ENCODE measurements around the gene ADAMTS12. TPM values are rescaled to one million over a fixed set of nuclear protein-coding genes. Genes with fewer than 3 reads are reported as not detected.

ADAMTS12 gene
- total and polyA plus RNA-seq, 2 experiments from 2014 or later = 9.1 to 17.1 TPM

DNA sequence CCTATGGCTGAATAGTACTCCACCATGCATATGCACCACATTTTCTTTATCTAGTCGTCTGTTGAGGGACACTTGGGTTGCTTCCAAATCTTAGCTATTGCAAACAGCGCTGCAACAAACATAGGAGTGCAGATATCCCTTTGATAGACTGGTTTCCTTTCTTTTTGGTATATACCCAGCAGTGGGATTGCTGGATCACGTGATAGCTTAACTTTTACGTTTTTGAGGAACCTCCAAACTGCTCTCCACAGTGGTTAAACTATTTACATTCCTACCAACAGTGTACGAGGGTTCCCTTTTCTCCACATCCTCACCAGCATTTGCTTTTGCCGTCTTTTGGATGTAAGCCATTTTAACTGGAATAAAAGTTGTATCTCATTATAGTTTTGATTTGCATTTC, 308.5 kb downstream of the ADAMTS12 start:
- Histone ChIP-seq H3K9me2 (ENCODE audit: insufficient read depth) (no peaks in the 10 kb centered on the region; the same call in 1 of the 2 replicates), H3K4me1 (ENCODE audit: insufficient read depth) (no peaks in the 10 kb centered on the region), H2AFZ (no peak overlapping the region), H3K36me3 (ENCODE audit: insufficient read depth) (no peaks in the 10 kb centered on the region), H4K20me1 (replicated peaks; ENCODE audit: insufficient read depth) (no peaks in the 10 kb centered on the region), H3K4me3 (no peak overlapping the region), H3F3A (replicated peaks; ENCODE audit: low read depth) (no peaks in the 10 kb centered on the region), H3K27me3 (ENCODE audit: insufficient read depth) (no peaks in the 10 kb centered on the region), H3K27ac (ENCODE audit: low read depth) (no peak overlapping the region), H3K4me2 (no peak overlapping the region), H3K79me2 (replicated peaks; ENCODE audit: insufficient read depth) (no peaks in the 10 kb centered on the region)
- Mint-ChIP-seq H3K4me1 (no peaks in the 10 kb centered on the region), H3K27ac (no peak overlapping the region), H3K9me3 (no peaks in the 10 kb centered on the region), H3K4me3 (no peak overlapping the region), H3K36me3 (ENCODE audit: low read depth) (0 out of 3 replicates have a peak, but pooled peaks cover 5% of the 10 kb centered on the region), H3K27me3 (ENCODE audit: insufficient read depth, low read depth, poor library complexity) (no peaks in the 10 kb centered on the region)
- no peak for DNase-seq (ENCODE audit: low spot score)
- ATAC-seq = no peak
- TF ChIP-seq, protein P1, sequence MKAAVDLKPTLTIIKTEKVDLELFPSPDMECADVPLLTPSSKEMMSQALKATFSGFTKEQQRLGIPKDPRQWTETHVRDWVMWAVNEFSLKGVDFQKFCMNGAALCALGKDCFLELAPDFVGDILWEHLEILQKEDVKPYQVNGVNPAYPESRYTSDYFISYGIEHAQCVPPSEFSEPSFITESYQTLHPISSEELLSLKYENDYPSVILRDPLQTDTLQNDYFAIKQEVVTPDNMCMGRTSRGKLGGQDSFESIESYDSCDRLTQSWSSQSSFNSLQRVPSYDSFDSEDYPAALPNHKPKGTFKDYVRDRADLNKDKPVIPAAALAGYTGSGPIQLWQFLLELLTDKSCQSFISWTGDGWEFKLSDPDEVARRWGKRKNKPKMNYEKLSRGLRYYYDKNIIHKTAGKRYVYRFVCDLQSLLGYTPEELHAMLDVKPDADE (IDR thresholded peaks at IDR 0.05) = no peak
- TF ChIP-seq NANOG (IDR thresholded peaks at IDR 0.05; ENCODE audit: borderline replicate concordance) = no peak
- TF ChIP-seq, protein P2, sequence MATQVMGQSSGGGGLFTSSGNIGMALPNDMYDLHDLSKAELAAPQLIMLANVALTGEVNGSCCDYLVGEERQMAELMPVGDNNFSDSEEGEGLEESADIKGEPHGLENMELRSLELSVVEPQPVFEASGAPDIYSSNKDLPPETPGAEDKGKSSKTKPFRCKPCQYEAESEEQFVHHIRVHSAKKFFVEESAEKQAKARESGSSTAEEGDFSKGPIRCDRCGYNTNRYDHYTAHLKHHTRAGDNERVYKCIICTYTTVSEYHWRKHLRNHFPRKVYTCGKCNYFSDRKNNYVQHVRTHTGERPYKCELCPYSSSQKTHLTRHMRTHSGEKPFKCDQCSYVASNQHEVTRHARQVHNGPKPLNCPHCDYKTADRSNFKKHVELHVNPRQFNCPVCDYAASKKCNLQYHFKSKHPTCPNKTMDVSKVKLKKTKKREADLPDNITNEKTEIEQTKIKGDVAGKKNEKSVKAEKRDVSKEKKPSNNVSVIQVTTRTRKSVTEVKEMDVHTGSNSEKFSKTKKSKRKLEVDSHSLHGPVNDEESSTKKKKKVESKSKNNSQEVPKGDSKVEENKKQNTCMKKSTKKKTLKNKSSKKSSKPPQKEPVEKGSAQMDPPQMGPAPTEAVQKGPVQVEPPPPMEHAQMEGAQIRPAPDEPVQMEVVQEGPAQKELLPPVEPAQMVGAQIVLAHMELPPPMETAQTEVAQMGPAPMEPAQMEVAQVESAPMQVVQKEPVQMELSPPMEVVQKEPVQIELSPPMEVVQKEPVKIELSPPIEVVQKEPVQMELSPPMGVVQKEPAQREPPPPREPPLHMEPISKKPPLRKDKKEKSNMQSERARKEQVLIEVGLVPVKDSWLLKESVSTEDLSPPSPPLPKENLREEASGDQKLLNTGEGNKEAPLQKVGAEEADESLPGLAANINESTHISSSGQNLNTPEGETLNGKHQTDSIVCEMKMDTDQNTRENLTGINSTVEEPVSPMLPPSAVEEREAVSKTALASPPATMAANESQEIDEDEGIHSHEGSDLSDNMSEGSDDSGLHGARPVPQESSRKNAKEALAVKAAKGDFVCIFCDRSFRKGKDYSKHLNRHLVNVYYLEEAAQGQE (IDR thresholded peaks at IDR 0.05; ENCODE audit: unreplicated experiment) = no peak
- no peak for TF ChIP-seq CREB1 (CRISPR knock-in tag; IDR thresholded peaks at IDR 0.05; ENCODE audit: low read depth)
- no peak for TF ChIP-seq JUNB (IDR thresholded peaks at IDR 0.05; ENCODE audit: unreplicated experiment)
- no peak for TF ChIP-seq EZH2 (IDR thresholded peaks at IDR 0.05; ENCODE audit: low read depth, unreplicated experiment)
- no peak for TF ChIP-seq POLR2AphosphoS5 (IDR thresholded peaks at IDR 0.05; ENCODE audit: low read depth)
- TF ChIP-seq ZNF331 (CRISPR knock-in tag; IDR thresholded peaks at IDR 0.05; ENCODE audit: low read depth) = no peak
- TF ChIP-seq CTCF (conservative IDR thresholded peaks at IDR 0.05; ENCODE audit: low read depth in 2 of 2) = no peak
- TF ChIP-seq STAT1 (IDR thresholded peaks at IDR 0.05; ENCODE audit: unreplicated experiment) = no peak

Measured in GM23338 (cell line).